GM21515 (cell line): ENCODE results near the gene ERCC6L.

ENCODE experiments used
- ATAC-seq: cut with Tn5 transposase; IDR thresholded peaks from one replicate; pipeline ENCODE4 v1.9.1; 2021; ENCODE audit not compliant: unreplicated experiment

Gene ERCC6L, protein sequence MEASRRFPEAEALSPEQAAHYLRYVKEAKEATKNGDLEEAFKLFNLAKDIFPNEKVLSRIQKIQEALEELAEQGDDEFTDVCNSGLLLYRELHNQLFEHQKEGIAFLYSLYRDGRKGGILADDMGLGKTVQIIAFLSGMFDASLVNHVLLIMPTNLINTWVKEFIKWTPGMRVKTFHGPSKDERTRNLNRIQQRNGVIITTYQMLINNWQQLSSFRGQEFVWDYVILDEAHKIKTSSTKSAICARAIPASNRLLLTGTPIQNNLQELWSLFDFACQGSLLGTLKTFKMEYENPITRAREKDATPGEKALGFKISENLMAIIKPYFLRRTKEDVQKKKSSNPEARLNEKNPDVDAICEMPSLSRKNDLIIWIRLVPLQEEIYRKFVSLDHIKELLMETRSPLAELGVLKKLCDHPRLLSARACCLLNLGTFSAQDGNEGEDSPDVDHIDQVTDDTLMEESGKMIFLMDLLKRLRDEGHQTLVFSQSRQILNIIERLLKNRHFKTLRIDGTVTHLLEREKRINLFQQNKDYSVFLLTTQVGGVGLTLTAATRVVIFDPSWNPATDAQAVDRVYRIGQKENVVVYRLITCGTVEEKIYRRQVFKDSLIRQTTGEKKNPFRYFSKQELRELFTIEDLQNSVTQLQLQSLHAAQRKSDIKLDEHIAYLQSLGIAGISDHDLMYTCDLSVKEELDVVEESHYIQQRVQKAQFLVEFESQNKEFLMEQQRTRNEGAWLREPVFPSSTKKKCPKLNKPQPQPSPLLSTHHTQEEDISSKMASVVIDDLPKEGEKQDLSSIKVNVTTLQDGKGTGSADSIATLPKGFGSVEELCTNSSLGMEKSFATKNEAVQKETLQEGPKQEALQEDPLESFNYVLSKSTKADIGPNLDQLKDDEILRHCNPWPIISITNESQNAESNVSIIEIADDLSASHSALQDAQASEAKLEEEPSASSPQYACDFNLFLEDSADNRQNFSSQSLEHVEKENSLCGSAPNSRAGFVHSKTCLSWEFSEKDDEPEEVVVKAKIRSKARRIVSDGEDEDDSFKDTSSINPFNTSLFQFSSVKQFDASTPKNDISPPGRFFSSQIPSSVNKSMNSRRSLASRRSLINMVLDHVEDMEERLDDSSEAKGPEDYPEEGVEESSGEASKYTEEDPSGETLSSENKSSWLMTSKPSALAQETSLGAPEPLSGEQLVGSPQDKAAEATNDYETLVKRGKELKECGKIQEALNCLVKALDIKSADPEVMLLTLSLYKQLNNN

GRCh38 chrX:72238721-72239475, at the start of gene ERCC6L:
TSS of gene ERCC6L (minus strand) at chrX:72239027. CDS start at chrX:72238911, 116 bp downstream.
- ATAC-seq: peak; percentile 98

GRCh38 chrX:72282302-72282701, 43.5 kb upstream of the ERCC6L start:
- ATAC-seq: no peak

- ATAC-seq: no peak
Observed at GRCh38 chrX:72280321-72280845, 41.6 kb upstream of the ERCC6L start.

GRCh38 chrX:72276478-72276953, 37.7 kb upstream of the ERCC6L start:
- ATAC-seq: no peak

- no peak for ATAC-seq
Observed at GRCh38 chrX:72274526-72274925, 35.7 kb upstream of the ERCC6L start.

DNA sequence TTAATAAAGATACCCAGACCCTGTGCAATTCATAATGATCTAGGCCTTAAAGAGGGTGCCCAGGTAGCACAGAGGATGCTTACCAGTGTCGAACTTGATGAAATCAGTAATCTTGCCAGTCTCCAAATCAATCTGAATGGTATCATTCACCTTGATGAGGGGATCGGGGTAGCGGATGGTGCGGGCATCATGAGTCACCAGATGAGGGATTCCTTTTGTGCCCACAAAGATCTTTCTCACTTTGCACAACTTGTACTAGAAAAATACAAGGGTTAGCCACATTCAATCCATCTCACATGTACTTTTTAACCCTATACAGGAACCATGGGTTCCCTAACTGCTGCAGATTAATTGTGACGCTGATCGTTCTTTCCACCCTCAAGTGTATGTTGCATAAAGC, 34.9 kb upstream of the ERCC6L start:
- ATAC-seq: no peak

- ATAC-seq: no peak
Observed at GRCh38 chrX:72272868-72273267, 34.0 kb upstream of the ERCC6L start.

DNA sequence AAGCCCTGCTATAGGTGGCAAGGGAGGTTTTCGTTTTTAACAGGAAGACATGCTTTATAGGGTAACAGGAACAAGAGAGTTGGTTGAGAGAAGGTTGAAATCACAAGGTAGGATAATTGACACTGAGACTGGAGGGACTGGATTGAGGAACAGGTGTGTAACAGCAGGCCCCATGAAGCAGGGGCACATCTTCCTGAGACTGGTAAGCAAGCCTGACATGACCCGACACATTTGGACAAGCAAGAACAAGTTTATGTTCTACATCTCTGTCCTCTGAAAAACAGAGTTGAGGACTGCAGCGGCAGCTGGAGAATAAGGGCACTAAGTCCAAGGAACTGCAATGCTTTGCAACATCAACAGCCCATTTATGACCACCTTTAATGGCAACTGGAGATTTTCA, 33.0 kb upstream of the ERCC6L start:
- ATAC-seq: no peak

GRCh38 chrX:72271091-72271788, 32.4 kb upstream of the ERCC6L start:
- no peak for ATAC-seq

DNA sequence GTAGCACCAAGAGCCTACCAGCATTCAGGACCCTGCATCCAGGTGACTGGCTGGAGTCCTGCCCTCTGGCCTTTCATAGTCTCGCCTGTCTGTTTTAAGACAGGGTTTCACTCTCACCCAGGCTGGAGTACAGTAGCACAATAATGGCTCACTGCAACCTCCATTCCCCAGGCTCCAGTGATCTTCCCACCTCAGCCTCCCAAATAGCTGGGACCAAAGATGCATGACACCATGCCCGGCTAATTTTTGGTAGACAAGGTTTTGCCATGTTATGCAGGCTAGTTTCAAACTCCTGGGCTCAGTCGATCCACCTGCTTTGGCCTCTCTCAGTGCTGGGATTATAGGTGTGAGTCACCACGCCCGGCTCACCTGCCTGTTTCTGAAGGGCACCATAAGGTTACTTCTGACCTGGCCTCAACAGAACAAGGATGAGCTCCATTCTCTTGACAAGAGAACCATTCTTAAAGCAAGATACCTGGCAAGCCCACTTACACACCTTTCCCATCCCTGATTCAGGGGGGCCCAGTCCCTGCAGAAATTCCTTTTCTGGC, 31.6 kb upstream of the ERCC6L start:
- no peak for ATAC-seq

GRCh38 chrX:72269671-72270251, 30.9 kb upstream of the ERCC6L start:
- ATAC-seq: no peak

GRCh38 chrX:72268597-72269365, 30.0 kb upstream of the ERCC6L start:
- no peak for ATAC-seq

DNA sequence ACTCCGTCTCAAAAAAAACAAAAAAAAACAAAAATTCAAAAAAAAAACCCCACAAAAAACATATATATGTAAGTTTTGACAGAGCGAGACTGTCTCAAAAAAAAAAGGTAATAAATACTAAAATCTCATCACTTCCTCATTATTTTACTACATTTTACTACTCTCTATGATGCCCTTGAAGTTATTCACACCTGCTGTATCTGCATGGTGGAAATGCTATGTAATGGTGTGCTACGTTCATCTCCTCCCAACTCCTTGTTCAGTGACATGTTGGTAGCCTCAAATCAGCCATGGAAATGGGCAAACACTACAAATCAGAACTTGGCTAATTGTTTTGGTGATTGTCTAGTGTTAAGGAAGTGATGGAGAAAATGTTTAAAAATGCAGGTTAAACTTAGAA, 26.4 kb upstream of the ERCC6L start:
- ATAC-seq: no peak

GRCh38 chrX:72262077-72262476, 23.2 kb upstream of the ERCC6L start:
- ATAC-seq: no peak

DNA sequence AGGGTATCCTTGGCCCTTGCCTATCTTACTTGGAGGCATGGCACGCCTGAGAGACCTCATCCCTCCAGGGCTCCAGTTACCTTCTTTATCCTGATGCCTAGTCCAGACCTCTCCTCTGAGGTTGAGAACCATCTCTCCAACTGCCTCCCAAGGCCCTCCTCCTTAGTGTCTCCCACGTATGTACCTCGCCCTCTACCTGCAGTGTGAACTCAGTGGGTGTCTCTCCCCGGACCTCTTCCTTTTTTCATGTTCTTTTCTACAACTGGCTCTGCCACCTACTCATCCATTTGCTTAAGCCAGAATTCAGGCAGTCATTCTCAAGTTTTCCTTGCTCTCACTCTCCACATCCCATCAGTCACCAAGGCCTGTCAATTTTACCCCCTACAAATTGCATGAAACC, 21.6 kb upstream of the ERCC6L start:
- ATAC-seq: no peak

DNA sequence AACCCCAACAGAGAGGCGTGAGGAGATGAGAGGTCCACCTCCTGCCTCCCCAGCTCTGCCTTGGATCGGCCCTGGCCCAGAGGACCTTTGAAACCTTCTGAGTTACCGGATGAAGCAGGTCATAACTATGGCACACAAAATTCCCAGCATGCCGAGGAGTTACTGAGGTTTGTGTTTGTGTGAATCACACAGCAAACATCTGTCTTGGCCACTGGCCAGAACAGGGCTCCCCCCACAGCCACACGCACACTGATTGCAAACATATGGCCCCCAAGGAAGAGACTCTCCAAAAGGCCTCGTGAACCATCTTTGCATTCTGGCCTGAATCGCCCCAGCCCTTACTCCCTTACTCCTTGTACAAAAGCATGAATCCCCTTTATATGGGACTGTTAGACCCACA, 19.3 kb upstream of the ERCC6L start:
- no peak for ATAC-seq

- no peak for ATAC-seq
Observed at GRCh38 chrX:72255864-72256263, 17.0 kb upstream of the ERCC6L start.

- ATAC-seq: no peak
Observed at GRCh38 chrX:72255445-72255844, 16.6 kb upstream of the ERCC6L start.
